Skin of body (tissue), 2 donors: Measurements from ENCODE around the gene SLC39A7. TPM values are rescaled to one million over a fixed set of nuclear protein-coding genes. Genes with fewer than 3 reads are reported as not detected.
A peak's percentile ranks its signal among the peaks of the same experiment; 100 is the strongest.

Experiments used
- DNase-seq: peaks from one replicate; lab custom pipeline; 2025; lab: John Stamatoyannopoulos, UW
- total RNA-seq: library from RNA; depleted of rRNA; stranded (reverse); fragments of >200 nt; gene quantifications from one replicate; pipeline ENCODE4 v1.2.3, GENCODE V29; 2014

The SLC39A7 gene
- total RNA-seq, 1 donor from 2014 or later, result 61.7 TPM

- DNase-seq, result no peak
Observed at GRCh38 chr6:33189625-33190448, 10.8 kb upstream of the SLC39A7 start.

DNA sequence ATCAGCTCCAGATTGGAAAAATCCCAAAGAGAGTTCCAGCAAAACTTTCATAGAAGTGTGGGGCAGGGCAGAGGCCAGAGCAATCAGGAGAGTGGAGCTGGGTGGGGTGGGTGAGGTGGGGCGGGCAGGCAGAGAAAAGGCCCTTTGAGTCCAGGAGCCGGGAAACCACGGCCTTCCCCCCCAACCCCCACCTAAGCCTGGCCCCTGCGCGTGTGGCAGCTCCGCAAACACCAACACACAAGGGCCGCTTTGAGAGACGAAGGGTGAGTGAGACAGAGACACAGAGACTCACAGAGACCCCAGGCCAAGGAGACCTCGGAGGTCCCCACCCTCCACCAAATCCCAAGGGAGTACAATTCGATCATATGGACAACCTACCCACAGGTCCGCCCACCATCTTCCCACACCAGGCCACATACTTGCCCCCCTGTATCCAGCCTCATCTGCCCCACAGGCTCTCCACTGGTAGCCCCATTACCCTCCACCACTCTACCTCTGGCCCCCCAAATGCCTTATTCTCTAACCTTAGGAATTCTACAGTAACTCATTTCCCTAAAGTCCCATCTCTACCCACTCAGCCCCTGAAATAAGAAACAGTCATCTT lies 10.1 kb upstream of the SLC39A7 start:
- no peak for DNase-seq

DNA sequence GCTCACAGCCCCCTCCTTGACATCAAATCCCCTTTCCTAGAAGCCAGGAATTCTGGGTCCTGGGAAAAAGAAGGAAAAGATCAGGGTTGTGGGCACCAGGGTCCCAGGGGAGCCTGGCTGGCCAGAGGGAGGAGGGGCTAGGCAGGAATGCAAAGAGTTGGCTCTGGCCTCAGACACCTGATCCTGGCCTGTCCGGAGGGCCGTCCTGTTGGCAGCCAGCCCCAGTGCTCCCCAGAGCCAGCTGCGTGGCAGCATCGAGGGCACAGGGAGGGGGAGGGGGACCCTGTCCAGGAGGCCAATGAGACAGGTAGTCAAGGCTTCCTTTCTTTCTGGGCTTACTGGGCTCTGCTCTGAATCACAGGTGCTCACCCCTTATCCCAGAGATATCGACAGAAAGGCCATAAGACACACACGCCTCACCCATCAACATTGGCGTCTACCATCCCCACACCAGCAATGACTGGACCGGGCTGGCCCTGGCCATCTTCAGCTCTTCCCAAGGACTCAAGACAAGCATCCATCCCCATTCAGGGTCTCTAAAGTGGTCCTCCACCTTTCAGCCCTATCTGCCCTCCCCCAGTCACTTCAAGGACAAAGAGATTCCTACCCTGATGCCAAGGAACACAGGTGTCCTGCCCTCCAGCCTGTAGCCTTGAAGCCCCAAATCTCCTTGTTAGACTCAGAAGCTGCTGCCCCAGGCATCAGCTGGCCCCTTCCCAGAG lies 9.1 kb upstream of the SLC39A7 start:
- no peak for DNase-seq

DNA sequence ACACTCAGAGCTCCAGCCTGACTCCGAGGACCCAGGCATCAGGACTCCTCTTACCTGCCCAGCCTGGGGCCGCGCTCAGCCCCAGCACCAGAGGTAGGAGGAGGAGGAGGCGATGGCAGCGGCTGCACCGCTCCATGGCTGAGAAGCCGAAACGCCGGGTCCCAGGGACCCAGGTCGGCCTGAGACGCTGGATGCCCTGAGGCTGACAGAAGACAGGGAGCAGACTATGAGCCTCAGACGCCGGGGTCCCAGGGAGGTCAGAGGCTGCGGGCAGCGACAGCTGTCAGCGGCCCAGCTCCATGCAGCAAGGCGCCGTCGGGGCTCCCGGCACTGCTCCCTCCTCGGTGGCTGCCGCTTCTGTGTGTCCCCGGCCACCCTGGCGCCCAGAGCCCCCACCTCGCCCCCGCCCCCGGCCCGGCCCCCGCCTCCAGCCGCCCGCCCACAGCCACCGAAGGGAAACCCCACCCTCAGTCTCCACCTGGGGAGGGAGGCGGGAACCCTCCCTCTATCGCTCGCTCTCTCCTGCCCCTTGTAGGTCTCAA lies 8.5 kb upstream of the SLC39A7 start, which contains the start of gene COL11A2:
Gene COL11A2 (minus strand): TSS at position 363 of the 542 bp plus-strand sequence. CDS start 227 bp downstream, at position 136.
- DNase-seq, result no peak

- no peak for DNase-seq
Observed at GRCh38 chr6:33192671-33193602, 7.7 kb upstream of the SLC39A7 start.

- DNase-seq, result no peak
Observed at GRCh38 chr6:33193619-33194018, 7.0 kb upstream of the SLC39A7 start.

DNA sequence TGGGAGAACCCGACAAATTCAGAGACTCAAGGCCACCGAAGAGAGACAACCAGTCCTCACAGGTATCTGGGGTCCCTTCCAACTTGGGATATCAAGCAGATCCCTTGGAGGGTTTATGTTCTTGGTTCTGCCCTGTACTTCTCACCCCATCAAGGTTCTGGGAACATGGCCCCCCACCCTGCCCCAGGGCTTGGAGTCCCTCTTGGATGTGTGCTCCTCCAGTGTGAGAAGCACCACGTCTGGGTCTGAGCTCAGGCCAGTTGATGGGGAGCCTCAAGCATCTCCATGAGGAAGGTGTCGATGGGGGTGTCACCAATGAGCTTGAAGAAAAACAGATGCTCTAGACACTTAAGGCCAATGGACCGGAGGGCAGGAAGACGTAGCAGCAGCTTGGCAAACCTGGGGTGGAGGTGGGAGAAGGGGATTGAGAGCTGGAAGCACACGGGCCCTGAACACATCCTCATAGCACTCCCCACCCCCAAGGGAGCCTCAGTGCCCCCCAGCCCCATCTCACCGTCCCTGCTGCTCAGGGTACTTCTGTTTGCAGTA lies 6.2 kb upstream of the SLC39A7 start:
- no peak for DNase-seq

DNA sequence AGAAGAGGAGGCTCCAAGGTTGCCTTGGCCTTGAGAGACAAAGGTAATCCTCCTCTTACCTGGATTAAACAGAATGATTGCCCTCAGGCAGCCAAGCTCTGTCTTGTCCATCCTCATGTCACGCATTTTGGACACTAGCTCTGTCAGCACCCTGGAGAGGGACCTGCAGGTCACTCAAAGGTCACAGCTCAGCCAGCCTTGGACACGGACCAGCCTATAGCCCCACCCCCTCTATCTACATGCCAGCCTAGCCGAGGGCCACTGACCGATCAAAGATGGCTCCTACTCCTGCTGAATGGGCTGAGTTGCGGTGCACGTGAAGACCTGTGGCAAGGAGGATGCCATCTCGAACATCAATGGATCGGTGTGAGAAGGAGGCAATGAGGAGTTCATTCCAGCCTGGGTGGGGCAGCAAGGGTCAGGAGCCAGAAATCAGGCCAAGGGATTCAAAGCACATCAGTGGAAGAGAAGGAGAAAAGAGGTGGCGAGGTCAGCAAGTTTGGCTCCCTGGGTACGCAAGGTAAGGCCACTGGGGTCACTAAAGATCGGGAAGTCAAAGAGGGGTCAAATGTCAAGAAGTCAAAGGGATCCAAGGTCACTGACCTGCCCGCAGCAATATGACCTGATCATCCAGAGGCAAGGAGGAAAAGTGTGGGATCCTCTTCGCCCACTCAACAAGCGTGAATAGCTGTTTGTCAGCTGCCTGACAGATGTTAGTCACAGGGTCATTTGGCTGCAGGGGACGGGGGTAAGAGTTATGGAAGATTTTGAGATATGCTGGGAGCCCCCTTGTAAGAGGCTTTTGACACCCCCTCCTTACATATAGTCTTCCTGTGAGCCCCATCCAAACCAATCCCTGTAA lies 5.1 kb upstream of the SLC39A7 start:
- no peak for DNase-seq

DNA sequence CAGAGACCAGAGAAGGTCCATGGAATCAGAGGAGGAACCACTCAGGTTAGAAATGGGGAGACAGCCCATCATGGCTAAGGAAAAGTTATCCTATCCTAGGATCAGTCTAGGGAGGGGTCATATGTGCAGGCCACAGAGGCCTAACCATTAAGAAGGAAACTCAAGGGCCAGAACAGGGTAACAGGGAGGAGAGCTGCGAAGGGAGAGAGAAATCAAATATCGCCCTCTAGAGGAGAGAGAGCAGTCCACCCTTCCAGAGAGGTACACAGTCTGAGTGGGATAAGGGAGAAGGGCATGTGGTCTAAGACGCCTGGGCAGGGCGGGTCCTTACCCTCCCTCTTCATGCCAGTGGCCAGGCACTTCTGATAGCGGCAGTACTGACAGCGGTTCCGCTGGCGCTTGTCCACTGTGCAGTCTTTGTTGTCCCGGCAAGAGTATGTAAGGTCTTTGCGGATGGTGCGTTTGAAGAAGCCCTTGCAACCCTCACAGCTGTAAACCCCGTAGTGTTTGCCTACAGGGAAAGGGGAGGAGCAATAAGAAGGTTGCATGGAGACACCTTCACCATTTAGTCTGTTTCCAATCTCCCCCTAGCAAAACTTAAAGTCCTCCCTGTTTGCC lies 3.1 kb upstream of the SLC39A7 start:
- DNase-seq, result no peak

DNA sequence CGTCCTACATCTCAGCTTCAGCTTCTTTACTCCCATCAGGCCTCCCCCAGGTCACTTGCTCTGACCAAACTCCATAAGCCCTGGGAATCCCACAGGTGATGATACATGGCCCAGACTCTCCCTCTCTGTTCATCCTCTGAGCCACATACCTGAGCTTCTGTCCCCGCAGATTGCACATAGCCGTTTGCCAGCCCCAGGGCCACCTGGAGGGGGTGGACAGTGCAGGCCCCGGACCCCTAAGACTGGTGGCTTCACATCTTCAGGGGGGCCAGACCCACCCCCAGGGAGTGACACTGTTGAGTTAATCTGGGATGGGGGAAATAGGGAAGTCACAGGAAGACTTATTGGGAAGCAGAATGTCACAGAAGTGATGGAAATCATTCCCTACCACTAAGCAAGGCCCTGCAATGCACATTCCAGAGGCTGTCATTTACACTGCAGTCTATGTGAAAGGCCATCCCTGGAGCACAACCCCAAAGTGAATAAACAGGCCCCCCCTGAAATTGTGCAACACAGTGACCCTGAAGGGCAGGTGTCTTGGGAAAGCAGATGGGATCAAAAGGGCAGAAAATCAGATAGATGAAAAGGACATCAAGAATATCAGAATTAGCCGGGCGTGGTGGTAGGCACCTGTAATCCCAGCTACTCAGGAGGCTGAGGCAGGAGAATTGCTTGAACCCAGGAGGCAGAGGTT lies 2.4 kb upstream of the SLC39A7 start:
- DNase-seq, result no peak

- no peak for DNase-seq
Observed at GRCh38 chr6:33198853-33199436, 1.7 kb upstream of the SLC39A7 start.

GRCh38 chr6:33199687-33200218 lies 914 bp upstream of the SLC39A7 start:
- DNase-seq, result peak; percentile 69

DNA sequence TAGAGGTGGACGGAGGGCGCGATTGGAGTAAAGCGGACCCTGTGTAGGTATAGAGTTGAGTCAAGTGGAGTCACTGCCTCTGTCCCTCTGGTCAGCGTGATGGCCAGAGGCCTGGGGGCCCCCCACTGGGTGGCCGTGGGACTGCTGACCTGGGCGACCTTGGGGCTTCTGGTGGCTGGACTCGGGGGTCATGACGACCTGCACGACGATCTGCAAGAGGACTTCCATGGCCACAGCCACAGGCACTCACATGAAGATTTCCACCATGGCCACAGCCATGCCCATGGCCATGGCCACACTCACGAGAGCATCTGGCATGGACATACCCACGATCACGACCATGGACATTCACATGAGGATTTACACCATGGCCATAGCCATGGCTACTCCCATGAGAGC lies 479 bp downstream of the SLC39A7 start:
- DNase-seq, result no peak

- no peak for DNase-seq
Observed at GRCh38 chr6:33201935-33202334, 1.3 kb downstream of the SLC39A7 start.

DNA sequence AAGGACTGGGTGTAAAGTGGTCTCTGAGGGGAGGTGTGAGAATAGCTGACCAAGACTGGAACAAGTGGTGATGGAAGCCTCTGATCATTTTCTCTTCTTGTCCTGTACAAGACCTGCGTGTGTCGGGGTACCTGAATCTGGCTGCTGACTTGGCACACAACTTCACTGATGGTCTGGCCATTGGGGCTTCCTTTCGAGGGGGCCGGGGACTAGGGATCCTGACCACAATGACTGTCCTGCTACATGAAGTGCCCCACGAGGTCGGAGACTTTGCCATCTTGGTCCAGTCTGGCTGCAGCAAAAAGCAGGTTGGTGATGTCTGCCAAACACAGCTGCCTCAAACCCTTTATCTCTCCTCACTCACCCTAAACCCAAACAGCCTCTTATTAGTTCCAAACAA lies 2.1 kb downstream of the SLC39A7 start:
- DNase-seq, result no peak

DNA sequence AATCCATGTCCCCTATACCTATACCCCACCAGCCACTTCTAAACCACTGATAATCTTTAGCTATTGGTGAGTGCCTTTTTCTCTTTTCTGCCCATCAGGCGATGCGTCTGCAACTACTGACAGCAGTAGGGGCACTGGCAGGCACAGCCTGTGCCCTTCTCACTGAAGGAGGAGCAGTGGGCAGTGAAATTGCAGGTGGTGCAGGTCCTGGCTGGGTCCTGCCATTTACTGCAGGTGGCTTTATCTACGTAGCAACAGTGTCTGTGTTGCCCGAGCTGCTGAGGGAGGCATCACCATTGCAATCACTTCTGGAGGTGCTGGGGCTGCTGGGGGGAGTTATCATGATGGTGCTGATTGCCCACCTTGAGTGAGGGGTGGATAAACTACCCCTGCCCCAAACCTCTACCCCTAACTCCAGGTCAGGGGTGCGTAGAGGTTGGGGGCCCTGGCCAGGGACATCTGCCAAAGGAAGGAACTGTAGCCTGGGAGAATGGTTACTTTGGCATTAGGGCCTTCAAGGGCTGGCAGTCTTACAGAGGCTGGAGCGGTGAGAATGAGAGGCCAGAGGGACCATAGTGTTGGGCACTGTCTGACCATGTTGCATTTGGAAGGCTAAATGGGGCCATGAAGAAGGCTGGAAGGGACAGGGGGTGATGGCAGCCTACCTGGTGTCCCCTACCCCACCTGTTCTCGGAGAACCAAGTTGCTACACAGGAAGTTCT lies 2.9 kb downstream of the SLC39A7 start:
- no peak for DNase-seq

DNA sequence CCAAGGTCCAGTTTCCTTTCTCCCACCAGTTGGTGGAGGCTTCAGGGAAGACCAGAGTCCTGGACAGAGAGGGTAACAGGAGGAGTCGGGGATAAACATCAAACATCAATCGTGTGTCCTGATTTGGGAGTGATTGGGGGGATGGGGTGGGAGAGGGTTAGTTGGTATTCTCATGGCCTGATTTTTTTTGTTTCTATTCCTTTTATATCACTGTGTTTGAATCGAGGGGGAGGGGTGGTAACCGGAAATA lies 3.4 kb downstream of the SLC39A7 start:
- DNase-seq, result no peak
